IPS-NIHi7 (cell line): ENCODE measurements around the gene NRIP2.

Source experiments
- DNase-seq: peaks from one replicate; pipeline ENCODE4 v3.0.0; 2012; ENCODE audit warnings: mixed read lengths; ENCODE audit errors: extremely low spot score

NRIP2 gene

GRCh38 chr12:2845280-2845679 lies 10.4 kb upstream of the NRIP2 start:
- no peak for DNase-seq

GRCh38 chr12:2844786-2845185 lies 10.0 kb upstream of the NRIP2 start:
- DNase-seq: no peak

GRCh38 chr12:2842948-2843347 lies 8.1 kb upstream of the NRIP2 start:
- DNase-seq: no peak

- no peak for DNase-seq
These were observed 6.3 kb upstream of the NRIP2 start for GRCh38 chr12:2841056-2841650.

- DNase-seq: no peak
These were observed 1.7 kb upstream of the NRIP2 start for GRCh38 chr12:2836574-2836973.

GRCh38 chr12:2835691-2836403 lies 1.0 kb upstream of the NRIP2 start:
- DNase-seq: no peak

- peak; percentile 57 for DNase-seq
These were observed 1.0 kb downstream of the NRIP2 start for GRCh38 chr12:2833810-2834209.

- DNase-seq: no peak
These were observed 1.5 kb downstream of the NRIP2 start for GRCh38 chr12:2833327-2833726.

- DNase-seq: no peak
These were observed 2.2 kb downstream of the NRIP2 start for GRCh38 chr12:2832550-2833127.

- DNase-seq: no peak
These were observed 5.6 kb downstream of the NRIP2 start for GRCh38 chr12:2829275-2829674.

- DNase-seq: no peak
These were observed 7.9 kb downstream of the NRIP2 start for GRCh38 chr12:2826721-2827515.

GRCh38 chr12:2826036-2826435 lies 8.8 kb downstream of the NRIP2 start:
- DNase-seq: no peak

- peak; percentile 32 for DNase-seq
These were observed 9.7 kb downstream of the NRIP2 start for GRCh38 chr12:2825132-2825531.

GRCh38 chr12:2824541-2824940 lies 10.3 kb downstream of the NRIP2 start:
- DNase-seq: no peak

GRCh38 chr12:2823483-2823882 lies 11.4 kb downstream of the NRIP2 start:
- no peak for DNase-seq

- DNase-seq: peak; percentile 47
These were observed 14.4 kb downstream of the NRIP2 start for GRCh38 chr12:2820432-2820831.

- DNase-seq: no peak
These were observed 15.0 kb downstream of the NRIP2 start for GRCh38 chr12:2819810-2820209.

- DNase-seq: peak; percentile 71
These were observed 21.3 kb downstream of the NRIP2 start for GRCh38 chr12:2813214-2814185.

GRCh38 chr12:2812290-2813213 lies 22.3 kb downstream of the NRIP2 start, which contains the start of gene ITFG2:
ITFG2 (plus strand) TSS chr12:2812668; CDS start chr12:2812761, 93 bp downstream.
- DNase-seq: peak; percentile 98

- DNase-seq: no peak
These were observed 23.0 kb downstream of the NRIP2 start for GRCh38 chr12:2811801-2812200.
